GM19324 (cell line): ENCODE data around the gene CHKB.
"Not testable (repeated sequence)": the region's sequence is repeated elsewhere in the genome, so short reads cannot be mapped to it uniquely, and the experiment has no call there.

Experiments
- ATAC-seq: cut with Tn5 transposase; IDR thresholded peaks from one replicate; pipeline ENCODE4 v1.9.1; 2021; ENCODE audit warnings: mild to moderate bottlenecking, moderate library complexity; ENCODE audit not compliant: unreplicated experiment, low FRiP score

Gene CHKB

DNA sequence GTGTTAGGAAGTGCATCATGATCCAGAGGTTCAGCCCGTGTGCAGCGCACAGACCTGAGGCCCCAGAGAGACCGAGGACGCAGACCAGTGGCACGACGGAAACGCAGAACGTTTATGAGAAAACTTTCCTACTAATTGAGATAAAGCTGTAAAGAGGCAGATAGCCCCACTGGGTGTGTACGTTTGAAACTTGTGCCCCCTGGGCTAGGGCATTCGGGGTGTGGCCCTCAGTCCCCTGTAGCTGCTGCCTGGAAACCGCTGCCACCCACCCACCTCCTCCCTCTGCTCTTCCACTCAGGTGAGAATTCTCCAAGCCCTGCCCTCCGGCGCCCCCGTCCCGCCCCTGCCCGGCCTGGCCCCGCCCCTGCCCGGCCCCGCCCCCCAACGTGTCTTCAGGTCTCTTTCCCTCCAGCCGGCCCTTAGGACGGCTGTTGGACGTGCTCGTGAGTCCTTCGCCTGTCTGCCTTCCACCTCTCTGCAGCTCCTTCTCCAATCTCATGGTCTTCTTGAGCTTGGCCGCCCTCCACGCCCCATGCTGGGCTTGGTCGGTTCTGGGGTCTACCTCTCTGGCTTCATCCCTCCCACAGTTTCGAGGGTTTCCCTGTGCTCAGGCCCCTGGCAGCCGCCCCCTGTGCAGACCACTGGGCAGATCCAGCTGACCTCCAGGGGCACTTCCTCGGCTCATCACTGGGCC is 30.0 kb upstream of the CHKB start:
- no peak for ATAC-seq

DNA sequence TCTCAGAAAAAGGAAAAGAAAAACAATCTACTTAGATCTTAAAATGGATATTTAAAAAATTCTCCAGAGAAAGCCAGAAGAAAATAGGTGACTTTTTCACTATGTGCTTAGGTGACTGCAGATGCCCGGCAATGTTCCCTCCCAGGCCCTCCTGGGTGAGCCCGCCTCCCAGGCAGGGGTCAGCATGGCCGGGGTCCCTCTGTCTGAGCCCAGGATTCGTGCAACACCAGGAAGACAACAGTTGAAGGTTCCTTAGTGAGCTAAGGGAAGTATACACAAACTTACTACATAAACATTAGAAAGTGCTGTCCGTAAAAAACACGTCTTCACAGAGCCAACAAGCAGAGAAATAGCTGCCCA is 29.5 kb upstream of the CHKB start:
- no peak for ATAC-seq

DNA sequence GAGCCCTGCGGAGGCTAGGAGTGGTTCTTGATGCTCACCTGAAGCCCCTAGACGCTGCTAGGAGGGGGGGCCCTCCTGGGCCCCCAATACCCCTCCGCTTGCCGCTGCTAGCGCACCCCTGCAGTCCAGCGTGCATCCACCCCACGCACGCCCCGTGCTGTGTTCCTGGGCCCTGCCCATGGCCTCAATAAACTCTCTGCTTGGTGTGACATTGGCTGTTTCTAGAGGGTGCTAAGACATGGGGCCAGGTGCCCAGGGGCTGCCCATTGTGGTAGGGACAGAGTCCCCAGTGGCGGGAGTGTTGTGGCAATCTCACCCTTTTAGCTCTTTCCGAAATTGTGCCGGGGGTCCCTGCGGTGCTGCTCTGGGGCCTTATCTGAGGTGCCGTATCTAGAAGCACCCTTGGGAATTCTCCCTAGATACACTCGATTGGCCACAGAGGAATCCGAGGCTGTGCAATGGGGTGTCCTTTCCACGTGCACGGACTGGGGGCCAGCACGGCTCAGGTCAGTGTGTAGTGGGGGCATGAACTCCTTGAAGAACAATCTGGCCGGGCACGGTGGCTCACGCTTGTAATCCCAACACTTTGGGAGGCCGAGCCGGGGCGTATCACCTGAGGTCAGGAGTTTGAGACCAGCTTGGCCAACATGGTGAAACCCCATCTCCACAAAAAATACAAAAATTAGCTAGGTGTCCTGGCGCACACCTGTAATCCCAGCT is 28.9 kb upstream of the CHKB start:
- no peak for ATAC-seq

DNA sequence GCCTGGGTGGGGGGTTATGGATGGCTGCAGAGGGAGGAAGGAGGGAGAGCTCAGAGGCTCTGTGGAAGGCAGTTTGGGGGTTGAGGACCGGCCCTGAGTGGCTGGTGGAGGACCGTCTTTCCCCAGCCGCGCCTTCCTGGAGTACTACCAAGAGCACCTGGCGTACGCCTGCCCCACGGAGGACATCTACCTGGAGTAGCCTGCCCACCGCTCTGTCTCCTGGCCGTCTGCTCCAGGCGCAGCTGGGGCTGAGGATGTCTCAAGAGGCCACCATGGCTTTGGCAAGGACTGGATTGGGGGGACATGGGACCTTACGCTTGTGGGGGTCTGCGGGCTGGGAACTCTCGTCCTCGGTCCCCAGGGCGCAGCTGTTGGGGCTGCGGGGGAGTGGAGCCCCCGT is 27.9 kb upstream of the CHKB start:
- no peak for ATAC-seq

DNA sequence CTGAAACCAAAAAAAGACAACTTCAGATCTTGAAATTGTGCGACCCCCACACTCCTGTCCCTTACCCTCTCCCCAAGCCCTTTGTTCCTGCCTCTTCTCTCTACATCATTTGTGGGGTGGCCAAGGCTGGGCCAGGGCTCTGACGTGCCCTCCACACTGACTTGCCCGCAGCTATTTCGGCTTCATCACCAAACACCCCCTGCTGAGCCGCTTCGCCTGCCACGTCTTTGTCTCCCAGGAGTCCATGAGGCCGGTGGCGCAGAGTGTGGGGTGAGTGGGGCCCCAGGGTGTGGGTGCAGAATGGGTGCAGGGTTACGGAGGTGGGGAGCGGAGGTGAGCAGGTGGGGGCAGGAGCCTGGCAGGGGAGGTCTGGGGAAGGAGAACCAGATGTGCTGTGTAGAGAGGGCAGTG is 27.4 kb upstream of the CHKB start:
- ATAC-seq, result no peak

DNA sequence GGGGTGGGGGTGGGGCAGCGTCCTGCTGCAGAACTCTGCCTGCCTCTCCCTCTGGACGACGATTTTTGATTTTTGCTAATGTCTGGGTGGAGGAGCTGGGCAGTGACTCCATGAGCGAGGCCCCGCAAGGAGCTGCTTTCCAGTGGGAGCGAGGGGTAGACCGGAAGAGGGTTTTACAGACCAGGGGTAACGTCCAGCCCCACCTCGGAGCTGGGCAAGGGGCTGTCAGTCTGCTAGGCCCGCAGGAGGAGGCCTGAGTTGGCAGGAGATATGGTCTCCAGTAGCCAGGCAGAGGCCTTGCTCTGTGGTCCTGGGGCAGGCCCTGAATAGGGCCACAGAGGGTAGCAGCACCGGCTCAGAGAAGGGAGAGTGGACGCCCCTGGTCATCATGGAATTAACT is 26.9 kb upstream of the CHKB start:
- no peak for ATAC-seq

DNA sequence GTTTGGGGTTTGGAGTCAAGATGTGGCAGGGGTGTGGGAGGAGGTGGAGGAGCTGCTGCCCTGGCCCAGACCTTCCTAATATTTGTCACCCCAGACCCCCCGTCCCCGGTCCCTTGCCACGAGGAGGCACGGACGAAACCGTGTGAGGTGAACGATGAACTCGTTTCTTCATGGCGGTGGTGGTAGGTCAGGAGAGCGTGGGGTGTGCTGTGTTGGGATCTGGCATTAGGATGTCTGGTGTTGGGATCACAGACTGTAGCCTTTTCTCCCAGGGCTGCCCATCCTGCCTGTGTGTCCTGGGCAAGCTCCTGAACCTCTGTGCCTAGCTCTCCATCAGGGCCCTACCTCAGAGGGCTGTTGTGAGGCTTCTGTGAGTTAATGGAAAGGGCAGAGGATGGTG is 26.3 kb upstream of the CHKB start:
- no peak for ATAC-seq

DNA sequence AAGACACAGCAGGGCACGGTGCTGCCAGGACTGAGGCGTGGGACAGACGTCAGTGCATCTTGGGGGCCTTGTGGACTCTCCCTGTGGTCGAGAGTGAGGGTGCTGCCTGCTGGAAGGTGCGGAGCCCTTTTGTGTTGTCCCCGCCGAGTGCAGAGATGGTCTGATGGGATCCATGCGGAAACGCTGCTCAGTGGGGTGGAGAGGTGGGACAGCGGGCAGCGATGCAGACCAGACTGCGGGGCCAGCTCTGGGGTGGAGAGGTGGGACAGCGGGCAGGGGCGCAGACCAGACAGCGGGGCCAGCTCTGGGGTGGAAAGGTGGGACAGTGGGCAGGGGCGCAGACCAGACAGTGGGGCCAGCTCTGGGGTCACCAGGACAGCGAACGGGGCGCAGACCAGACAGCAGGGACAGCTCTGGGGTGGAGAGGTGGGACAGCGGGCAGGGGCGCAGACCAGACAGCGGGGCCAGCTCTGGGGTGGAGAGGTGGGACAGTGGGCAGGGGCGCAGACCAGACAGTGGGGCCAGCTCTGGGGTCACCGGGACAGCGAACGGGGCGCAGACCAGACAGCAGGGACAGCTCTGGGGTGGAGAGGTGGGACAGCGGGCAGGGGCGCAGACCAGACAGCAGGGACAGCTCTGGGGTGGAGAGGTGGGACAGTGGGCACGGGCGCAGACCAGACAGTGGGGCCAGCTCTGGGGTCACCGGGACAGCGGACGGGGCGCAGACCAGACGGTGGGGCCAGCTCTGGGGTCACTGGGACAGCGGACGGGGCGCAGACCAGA is 25.6 kb upstream of the CHKB start:
- not testable (repeated sequence) for ATAC-seq

DNA sequence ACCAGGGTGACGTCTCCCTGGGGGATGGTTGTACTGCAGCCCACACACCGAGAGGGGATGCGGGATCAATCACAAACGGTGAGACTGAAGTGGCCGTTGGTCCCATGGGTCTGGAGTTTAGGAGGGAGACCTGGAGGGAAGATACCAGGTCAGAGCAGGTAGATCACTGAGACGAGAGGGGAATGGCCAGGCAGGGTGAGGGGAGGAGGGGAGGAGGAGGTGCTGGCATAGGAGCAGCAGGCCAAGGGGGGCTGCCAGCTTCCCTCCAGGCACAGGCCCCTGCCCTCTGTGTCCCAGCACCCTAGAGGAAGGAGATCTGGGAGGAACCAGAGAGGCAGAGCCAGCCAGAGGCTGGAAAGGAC is 25.0 kb upstream of the CHKB start:
- ATAC-seq, result no peak

DNA sequence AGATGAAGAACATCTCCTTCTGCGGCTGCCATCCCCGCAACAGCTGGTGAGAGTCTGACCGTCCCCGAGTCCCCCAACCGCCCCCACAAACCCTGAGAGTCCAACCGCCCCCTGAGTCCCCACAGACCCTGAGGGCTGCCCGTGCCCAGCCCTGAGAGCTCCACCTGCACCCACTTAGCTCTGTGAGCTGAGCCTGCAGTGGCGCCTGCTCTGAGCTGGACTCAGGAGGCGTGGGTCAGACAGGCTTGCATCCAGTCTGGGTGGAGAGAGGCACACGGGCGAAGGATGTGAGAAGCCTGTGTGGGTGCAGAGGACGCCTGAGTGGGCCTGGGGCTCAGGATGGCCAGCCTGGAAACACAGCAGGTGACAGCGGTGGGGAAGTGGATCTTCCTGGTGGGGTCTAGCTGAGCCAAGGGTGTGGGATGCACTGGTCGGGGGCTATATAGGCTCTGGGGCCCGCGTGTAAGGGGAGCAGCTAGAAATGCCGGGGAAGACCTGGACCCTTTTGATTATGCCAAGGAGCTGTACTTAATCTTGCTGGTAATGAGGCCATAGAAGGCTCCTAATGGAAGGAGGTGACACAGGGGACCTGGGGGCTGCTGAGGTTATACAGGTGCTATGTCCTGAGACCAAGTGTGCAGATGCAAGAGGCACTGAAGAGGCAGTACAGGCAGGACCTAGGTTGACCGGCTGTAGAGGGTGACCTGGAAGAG is 24.5 kb upstream of the CHKB start:
- ATAC-seq, result no peak

DNA sequence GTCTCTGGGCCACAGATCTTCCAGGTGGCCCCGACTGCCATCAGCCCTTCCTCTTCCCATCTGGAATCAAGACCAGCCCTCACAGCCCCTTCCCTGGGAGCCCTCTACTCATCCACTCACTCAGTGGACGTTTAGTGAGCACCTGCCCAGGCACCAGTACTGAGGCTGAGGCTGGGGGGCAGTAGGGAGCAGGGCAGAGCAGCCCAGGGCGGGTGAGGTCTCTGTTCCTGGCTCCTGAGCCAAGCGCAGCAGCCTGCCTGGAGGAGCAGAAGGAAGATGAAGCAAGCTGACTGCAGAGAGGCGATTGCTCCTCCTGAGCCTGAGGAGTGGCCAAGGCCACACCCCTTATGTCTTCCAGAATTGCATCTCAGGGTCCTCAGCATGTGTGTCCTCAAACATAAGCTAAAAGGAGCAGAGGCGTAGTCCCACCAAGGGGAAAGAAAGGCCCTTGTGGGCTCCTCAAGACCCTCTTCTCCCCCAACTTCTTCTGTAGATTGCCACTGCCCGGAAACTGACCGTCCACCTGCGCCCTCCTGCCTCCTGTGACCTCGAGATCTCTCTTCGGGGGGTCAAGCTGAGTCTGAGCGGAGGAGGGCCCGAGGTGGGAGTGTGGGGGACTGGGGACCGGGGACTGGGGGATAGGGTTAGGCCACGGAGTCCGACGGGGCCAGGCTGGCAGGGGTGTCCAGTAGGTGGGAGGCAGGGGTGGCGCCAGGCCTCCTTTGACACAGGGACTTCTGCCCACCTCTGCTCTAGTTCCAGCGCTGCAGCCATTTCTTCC is 23.7 kb upstream of the CHKB start:
- ATAC-seq, result no peak

DNA sequence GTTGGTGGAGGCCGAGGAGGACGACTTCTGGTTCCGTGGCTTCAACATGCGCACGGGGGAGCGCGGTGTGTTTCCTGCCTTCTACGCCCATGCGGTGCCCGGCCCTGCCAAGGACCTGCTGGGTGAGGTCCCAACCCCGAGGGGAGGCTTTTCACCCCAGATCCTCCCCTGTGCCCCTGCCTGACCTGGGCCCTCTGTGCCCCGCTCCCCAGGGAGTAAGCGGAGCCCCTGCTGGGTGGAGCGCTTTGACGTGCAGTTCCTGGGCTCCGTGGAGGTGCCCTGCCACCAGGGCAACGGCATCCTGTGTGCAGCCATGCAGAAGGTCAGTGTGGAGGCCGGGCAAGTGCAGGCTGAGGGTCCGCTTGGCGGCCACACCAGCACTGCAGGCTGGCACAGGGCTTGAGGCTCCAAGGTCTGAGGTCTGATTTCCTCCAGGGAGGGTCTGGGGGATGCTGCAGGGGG is 23.0 kb upstream of the CHKB start:
- ATAC-seq, result no peak

DNA sequence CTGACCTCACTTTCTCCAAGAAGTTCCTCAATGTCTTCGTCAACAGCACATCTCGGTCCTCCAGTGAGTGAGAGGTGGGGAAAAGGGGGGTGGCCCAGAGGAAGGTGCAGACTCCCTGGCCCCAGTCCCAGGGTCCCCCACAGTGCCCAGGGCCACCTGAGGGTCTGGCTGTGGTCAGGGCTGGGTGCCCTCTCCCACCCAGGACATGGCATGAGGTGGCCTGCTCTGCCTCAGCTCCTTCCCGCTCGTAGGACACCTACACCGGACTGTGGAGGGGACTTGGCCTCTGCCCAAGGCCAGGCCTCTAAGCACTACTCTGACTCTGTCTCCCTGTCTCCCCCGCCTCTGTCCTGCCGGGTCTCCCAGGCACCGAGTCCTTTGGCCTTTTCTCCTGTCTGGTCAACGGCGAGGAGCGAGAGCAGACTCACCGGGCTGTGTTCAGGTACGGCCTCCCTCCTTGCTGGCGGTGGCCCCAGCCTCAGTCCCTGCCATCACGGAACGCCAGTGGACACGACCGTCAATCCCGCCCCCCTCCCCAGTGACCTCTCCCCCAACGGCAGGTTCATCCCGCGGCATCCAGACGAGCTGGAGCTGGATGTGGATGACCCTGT is 22.5 kb upstream of the CHKB start:
- ATAC-seq, result no peak

DNA sequence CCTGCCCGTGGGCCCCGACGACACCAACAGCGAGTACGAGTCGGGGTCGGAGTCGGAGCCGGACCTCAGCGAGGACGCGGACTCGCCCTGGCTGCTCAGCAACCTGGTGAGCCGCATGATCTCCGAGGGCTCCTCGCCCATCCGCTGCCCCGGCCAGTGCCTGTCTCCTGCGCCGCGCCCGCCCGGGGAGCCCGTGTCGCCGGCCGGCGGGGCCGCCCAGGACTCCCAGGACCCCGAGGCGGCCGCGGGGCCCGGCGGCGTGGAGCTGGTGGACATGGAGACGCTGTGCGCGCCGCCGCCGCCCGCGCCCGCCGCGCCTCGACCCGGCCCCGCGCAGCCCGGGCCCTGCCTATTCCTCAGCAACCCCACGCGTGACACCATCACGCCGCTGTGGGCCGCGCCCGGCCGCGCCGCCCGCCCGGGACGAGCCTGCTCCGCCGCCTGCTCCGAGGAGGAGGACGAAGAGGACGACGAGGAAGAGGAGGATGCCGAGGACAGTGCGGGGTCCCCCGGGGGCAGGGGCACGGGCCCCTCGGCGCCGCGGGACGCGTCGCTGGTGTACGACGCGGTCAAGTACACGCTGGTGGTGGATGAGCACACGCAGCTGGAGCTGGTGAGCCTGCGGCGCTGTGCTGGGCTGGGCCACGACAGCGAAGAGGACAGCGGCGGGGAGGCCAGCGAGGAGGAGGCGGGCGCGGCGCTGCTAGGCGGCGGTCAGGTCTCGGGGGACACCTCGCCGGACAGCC is 21.8 kb upstream of the CHKB start:
- ATAC-seq, result no peak

DNA sequence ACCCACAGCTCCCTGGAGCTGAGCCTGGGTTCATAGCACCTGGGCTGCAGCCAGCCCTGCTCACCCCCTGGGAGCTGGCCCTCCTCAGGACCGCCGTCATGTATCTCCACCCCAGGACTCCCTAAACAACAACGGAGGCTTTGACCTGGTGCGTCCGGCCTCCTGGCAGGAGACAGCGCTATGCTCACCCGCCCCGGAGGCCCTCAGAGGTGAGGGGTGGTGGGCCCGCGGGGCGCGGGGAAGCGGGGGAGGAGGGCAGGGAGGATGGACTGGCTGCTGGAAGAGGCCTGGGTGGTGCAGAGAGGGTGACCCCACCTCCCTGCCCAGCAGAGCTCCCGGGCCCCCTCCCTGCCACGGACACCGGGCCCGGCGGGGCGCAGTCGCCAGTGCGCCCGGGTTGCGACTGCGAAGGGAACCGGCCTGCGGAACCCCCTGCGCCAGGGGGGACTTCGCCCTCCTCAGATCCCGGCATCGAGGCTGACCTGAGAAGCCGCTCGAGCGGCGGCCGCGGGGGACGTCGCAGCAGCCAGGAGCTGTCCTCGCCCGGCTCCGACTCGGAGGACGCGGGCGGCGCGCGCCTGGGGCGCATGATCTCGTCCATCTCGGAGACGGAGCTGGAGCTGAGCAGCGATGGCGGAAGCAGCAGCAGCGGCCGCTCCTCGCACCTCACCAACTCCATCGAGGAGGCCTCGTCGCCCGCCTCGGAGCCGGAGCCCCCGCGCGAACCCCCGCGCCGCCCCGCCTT is 21.0 kb upstream of the CHKB start:
- ATAC-seq, result no peak

DNA sequence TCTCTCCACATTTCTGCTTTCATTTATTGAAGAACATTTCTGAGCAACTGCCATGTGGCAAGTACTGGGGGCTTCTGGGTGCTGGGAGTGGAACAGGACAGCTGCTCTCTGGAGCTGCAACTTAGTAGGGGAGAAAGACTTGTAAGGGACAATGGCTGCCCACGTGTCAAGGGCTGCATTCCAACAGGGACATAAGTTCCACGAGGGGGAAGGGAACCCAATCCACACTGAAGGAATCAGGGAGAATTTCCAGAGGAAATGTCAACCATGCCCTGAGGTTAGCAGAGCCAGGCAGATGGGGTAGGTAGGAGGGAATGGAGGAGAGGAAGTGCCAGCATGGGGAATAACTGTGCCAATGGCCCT is 19.7 kb upstream of the CHKB start:
- no peak for ATAC-seq

DNA sequence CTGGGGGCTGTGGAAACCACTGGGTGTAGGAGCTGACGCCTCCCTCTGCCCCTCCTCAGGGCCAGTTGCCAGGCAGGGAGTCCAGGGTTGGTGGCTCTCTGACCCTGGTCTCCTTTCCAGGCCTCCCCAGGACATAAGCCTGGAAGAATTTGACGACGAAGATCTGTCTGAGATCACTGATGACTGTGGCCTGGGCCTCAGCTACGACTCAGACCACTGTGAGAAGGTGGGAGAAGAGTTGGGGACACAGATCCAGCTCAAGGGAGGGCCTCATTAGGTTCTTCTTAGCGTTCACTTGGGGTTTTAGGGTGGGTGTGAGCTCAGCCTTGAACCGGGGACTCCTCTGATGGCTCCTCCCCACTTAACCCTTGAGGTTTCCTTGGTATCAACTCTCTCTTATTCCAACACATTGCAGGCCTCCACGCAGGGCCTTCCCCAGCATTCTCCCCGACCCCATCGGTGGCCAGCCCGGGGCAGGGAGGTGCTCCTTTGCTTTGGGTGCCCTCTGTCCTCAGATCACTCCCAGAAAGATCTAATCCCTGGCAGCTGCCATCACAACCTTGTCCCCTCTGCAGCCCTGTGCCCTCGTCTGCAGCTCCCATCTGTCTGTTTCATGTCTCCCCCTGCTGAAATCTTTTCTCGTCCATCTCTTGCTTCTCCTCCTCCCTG is 19.2 kb upstream of the CHKB start:
- ATAC-seq, result no peak
